ENCODE results near the gene VWA5B1.

The VWA5B1 gene

GRCh38 chr1:20312310-20312709, 21.6 kb downstream of the VWA5B1 start:
- peaks cover 13% of the 10 kb centered on the region for H3K27me3 ChIP-seq (ENCODE audit: control insufficient read depth, insufficient read depth, low read length)
- H3K4me1 ChIP-seq (ENCODE audit: control insufficient read depth, insufficient read depth, low read length), result no peaks in the 10 kb centered on the region
- no peak overlapping the region for H3K9ac ChIP-seq (ENCODE audit: low read depth, low read length)
- no peaks in the 10 kb centered on the region for H3K36me3 ChIP-seq (ENCODE audit: insufficient read depth, low read length)
- H3K9me3 ChIP-seq (replicated peaks; ENCODE audit: low read length), result no peaks in the 10 kb centered on the region
- H3K4me2 ChIP-seq (ENCODE audit: low read length), result no peak overlapping the region
- H3K4me3 ChIP-seq (ENCODE audit: low read length), result no peak overlapping the region

DNA sequence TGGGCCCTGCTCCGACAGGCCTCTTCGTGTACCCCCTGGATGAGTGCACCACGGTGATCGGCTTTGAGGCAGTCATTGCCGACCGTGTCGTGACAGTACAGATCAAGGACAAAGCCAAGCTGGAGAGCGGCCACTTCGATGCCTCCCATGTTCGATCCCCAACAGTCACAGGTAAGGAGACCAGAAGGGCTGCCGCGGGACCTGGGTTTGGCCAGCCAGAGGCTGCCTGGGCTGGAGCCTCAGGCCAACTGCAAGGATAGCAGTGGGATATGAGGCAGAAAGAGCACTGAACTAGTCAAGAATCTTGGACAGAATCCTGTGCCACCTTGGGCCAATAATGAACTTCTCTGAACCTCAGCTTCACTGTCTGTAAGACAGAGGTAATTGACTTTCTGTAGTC, 22.1 kb downstream of the VWA5B1 start:
- no peaks in the 10 kb centered on the region for H3K9me3 ChIP-seq (replicated peaks; ENCODE audit: low read length)
- no peak overlapping the region for H3K9ac ChIP-seq (ENCODE audit: low read depth, low read length)
- H3K4me2 ChIP-seq (ENCODE audit: low read length), result no peak overlapping the region
- no peak overlapping the region for H3K4me3 ChIP-seq (ENCODE audit: low read length)
- no peaks in the 10 kb centered on the region for H3K36me3 ChIP-seq (ENCODE audit: insufficient read depth, low read length)
- peaks cover 13% of the 10 kb centered on the region for H3K27me3 ChIP-seq (ENCODE audit: control insufficient read depth, insufficient read depth, low read length)
- no peaks in the 10 kb centered on the region for H3K4me1 ChIP-seq (ENCODE audit: control insufficient read depth, insufficient read depth, low read length)

- H3K4me3 ChIP-seq (ENCODE audit: low read length), result no peak overlapping the region
- no peaks in the 10 kb centered on the region for H3K4me1 ChIP-seq (ENCODE audit: control insufficient read depth, insufficient read depth, low read length)
- no peaks in the 10 kb centered on the region for H3K9me3 ChIP-seq (replicated peaks; ENCODE audit: low read length)
- H3K4me2 ChIP-seq (ENCODE audit: low read length), result no peak overlapping the region
- no peaks in the 10 kb centered on the region for H3K36me3 ChIP-seq (ENCODE audit: insufficient read depth, low read length)
- peaks cover 34% of the 10 kb centered on the region for H3K27me3 ChIP-seq (ENCODE audit: control insufficient read depth, insufficient read depth, low read length)
- no peak overlapping the region for H3K9ac ChIP-seq (ENCODE audit: low read depth, low read length)
Measured at GRCh38 chr1:20317471-20317870, 26.8 kb downstream of the VWA5B1 start.

GRCh38 chr1:20318521-20318920, 27.8 kb downstream of the VWA5B1 start:
- peaks cover 43% of the 10 kb centered on the region for H3K27me3 ChIP-seq (ENCODE audit: control insufficient read depth, insufficient read depth, low read length)

DNA sequence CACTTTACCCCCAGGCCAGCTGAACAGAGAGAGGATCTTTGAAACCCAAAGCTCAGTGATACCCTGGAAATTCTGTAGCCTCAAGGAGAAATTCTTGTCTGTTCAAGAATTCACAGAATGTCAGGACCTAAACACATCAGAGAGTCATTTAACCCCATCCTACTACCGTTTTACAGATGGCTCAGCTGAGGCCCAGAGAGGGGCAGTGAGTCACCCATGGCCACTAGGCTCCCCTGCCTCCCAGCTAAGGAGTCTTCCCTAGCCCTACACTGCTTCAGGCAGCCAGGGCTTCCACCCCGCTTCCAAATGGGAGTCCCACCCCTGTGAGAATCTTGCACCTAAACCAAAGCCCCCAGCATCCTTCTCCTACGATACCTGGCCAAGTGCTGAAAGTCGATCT, 28.3 kb downstream of the VWA5B1 start:
- H3K4me2 ChIP-seq (ENCODE audit: low read length), result no peak overlapping the region
- peaks cover 46% of the 10 kb centered on the region for H3K27me3 ChIP-seq (ENCODE audit: control insufficient read depth, insufficient read depth, low read length)
- no peak overlapping the region for H3K4me3 ChIP-seq (ENCODE audit: low read length)
- no peaks in the 10 kb centered on the region for H3K9me3 ChIP-seq (replicated peaks; ENCODE audit: low read length)
- no peaks in the 10 kb centered on the region for H3K36me3 ChIP-seq (ENCODE audit: insufficient read depth, low read length)
- H3K4me1 ChIP-seq (ENCODE audit: control insufficient read depth, insufficient read depth, low read length), result no peaks in the 10 kb centered on the region
- no peak overlapping the region for H3K9ac ChIP-seq (ENCODE audit: low read depth, low read length)

More at GRCh38 chr1:20318521-20318920, 27.8 kb downstream of the VWA5B1 start:
- no peaks in the 10 kb centered on the region for H3K4me1 ChIP-seq (ENCODE audit: control insufficient read depth, insufficient read depth, low read length)
- H3K9ac ChIP-seq (ENCODE audit: low read depth, low read length), result no peak overlapping the region
- H3K9me3 ChIP-seq (replicated peaks; ENCODE audit: low read length), result no peaks in the 10 kb centered on the region
- no peak overlapping the region for H3K4me2 ChIP-seq (ENCODE audit: low read length)
- H3K4me3 ChIP-seq (ENCODE audit: low read length), result no peak overlapping the region
- H3K36me3 ChIP-seq (ENCODE audit: insufficient read depth, low read length), result no peaks in the 10 kb centered on the region

DNA sequence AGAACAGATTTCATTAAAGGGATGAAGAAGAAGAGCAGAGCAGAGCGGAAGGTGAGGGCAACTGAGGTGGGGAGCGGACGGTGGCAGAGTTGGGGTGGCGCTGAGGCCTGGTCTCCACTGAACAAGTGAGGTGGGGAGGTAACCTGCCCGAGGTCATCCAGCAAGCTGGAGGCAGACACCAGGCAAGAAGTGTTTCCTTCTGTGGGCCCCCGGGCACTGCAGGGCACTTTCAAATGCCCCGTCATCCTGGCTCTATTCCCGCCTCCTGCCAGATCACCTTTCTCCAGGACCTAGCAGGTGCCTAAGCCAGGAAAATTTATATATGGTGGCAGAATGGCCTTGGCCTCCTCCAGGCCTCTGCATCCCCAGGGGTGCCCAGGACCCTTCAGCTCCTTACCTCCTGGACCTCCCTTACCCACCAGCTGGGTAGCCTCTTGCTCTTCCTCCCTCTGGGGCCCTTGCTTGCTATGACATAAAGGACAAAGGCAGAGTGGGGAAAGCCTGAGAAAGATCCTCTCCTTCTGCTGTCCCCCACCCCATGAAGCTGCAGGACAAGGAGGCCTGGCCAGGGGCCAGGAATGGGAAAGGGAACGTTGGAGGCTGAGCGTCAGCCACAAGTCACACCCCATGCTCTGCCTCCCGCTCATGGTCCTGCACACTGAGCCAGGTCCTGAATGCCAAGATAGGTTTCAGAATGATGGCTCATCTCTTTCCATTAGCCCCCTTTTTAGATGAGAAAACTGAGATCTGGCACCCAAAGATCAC, 29.0 kb downstream of the VWA5B1 start:
- H3K27me3 ChIP-seq (ENCODE audit: control insufficient read depth, insufficient read depth, low read length), result peaks cover 47% of the 10 kb centered on the region
- H3K4me2 ChIP-seq (ENCODE audit: low read length), result no peak overlapping the region
- no peaks in the 10 kb centered on the region for H3K36me3 ChIP-seq (ENCODE audit: insufficient read depth, low read length)

GRCh38 chr1:20320704-20321103, 30.0 kb downstream of the VWA5B1 start:
- H3K4me3 ChIP-seq (ENCODE audit: low read length), result no peak overlapping the region
- no peaks in the 10 kb centered on the region for H3K36me3 ChIP-seq (ENCODE audit: insufficient read depth, low read length)
- H3K4me2 ChIP-seq (ENCODE audit: low read length), result no peak overlapping the region
- H3K9ac ChIP-seq (ENCODE audit: low read depth, low read length), result no peak overlapping the region
- H3K9me3 ChIP-seq (replicated peaks; ENCODE audit: low read length), result no peaks in the 10 kb centered on the region
- no peaks in the 10 kb centered on the region for H3K4me1 ChIP-seq (ENCODE audit: control insufficient read depth, insufficient read depth, low read length)
- peaks cover 55% of the 10 kb centered on the region for H3K27me3 ChIP-seq (ENCODE audit: control insufficient read depth, insufficient read depth, low read length)

More for the DNA sequence above, 29.0 kb downstream of the VWA5B1 start:
- Histone ChIP-seq H3K9me3 (replicated peaks; ENCODE audit: low read length) (no peaks in the 10 kb centered on the region), H3K9ac (ENCODE audit: low read depth, low read length) (no peak overlapping the region), H3K4me3 (ENCODE audit: low read length) (no peak overlapping the region), H3K4me1 (ENCODE audit: control insufficient read depth, insufficient read depth, low read length) (no peaks in the 10 kb centered on the region)

DNA sequence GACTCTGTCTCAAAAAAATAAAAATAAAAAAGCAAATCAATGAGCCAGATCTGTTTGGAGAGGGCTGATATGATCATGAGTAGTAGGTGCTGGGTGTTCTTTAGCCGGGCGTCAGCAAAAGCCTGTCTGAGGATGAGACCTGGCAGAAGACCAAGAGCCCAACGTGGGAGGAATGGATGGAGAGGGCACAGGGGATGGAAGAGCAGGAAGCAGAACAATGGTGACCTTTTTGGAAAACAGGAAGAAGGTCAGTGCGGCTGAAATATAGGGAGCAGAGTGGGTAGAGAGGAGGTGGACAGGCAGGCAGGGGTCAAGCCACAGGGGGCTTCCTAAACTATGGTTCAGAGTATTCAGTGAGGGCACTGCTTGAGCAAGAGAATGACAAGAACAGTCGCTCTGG, 30.9 kb downstream of the VWA5B1 start:
- H3K4me2 ChIP-seq (ENCODE audit: low read length), result no peak overlapping the region
- H3K9me3 ChIP-seq (replicated peaks; ENCODE audit: low read length), result no peaks in the 10 kb centered on the region
- H3K9ac ChIP-seq (ENCODE audit: low read depth, low read length), result no peak overlapping the region
- no peaks in the 10 kb centered on the region for H3K36me3 ChIP-seq (ENCODE audit: insufficient read depth, low read length)
- no peak overlapping the region for H3K4me3 ChIP-seq (ENCODE audit: low read length)
- H3K27me3 ChIP-seq (ENCODE audit: control insufficient read depth, insufficient read depth, low read length), result peaks cover 58% of the 10 kb centered on the region
- no peaks in the 10 kb centered on the region for H3K4me1 ChIP-seq (ENCODE audit: control insufficient read depth, insufficient read depth, low read length)

- no peaks in the 10 kb centered on the region for H3K9me3 ChIP-seq (replicated peaks; ENCODE audit: low read length)
- H3K4me1 ChIP-seq (ENCODE audit: control insufficient read depth, insufficient read depth, low read length), result no peaks in the 10 kb centered on the region
- H3K4me2 ChIP-seq (ENCODE audit: low read length), result no peak overlapping the region
- H3K4me3 ChIP-seq (ENCODE audit: low read length), result no peak overlapping the region
- H3K9ac ChIP-seq (ENCODE audit: low read depth, low read length), result no peak overlapping the region
- H3K36me3 ChIP-seq (ENCODE audit: insufficient read depth, low read length), result no peaks in the 10 kb centered on the region
- H3K27me3 ChIP-seq (ENCODE audit: control insufficient read depth, insufficient read depth, low read length), result peaks cover 63% of the 10 kb centered on the region
Measured at GRCh38 chr1:20322081-20322824, 31.6 kb downstream of the VWA5B1 start.

DNA sequence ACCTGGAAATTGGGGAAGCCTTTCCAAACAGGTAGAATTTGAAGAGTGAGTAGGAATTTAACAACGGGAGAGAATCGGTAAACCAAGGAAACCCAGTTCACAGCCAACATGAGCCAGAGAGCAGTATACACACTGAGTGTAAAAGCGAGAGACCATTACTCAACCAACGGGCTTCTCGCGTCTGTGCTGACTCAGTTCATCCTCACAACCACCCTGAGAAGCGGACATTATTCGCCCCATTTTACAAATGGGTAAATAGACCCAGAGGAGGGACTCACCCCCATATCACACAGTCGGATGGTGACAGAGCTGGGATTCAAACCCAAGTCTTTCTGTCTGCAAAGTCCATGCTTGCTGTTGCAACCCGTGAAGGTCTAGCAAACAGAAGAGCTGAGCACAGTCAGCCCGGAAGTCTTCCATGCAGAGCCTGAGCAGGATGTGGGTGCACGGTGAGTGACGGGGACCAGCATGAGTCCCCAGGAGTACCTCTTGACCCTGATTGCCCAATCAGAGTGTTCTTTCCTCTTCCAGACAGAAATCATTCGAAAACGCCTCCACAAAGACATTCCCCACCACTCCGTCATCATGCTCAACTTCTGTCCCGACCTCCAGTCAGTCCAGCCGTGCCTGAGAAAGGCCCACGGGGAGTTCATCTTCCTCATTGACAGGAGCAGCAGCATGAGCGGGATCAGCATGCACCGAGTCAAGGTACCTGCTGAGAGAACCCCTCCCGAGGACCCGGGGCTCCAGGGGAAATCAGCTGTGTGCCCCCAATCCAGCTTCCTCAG, 32.3 kb downstream of the VWA5B1 start:
- Histone ChIP-seq H3K9me3 (replicated peaks; ENCODE audit: low read length) (no peaks in the 10 kb centered on the region), H3K4me1 (ENCODE audit: control insufficient read depth, insufficient read depth, low read length) (no peaks in the 10 kb centered on the region), H3K27me3 (ENCODE audit: control insufficient read depth, insufficient read depth, low read length) (peaks cover 70% of the 10 kb centered on the region), H3K4me2 (ENCODE audit: low read length) (no peak overlapping the region), H3K9ac (ENCODE audit: low read depth, low read length) (no peak overlapping the region), H3K36me3 (ENCODE audit: insufficient read depth, low read length) (no peaks in the 10 kb centered on the region), H3K4me3 (ENCODE audit: low read length) (no peak overlapping the region)

DNA sequence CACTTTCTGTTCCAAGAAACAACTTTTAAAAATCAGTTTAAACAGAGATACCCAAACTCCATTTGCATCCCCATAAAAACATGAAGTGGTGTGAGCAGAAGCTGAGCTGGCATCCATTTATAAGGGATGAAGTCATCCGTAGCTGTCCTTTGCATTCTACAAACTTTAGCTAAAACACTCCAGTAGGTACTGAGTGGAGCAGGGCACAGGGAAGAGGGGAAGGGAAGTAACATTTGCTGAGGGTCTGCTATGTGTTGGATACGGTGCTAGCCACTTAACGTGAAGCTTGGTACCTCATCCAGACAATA, 32.9 kb downstream of the VWA5B1 start:
- Histone ChIP-seq H3K27me3 (ENCODE audit: control insufficient read depth, insufficient read depth, low read length) (peaks cover 75% of the 10 kb centered on the region), H3K4me3 (ENCODE audit: low read length) (no peak overlapping the region)

More for the DNA sequence above, 32.9 kb downstream of the VWA5B1 start:
- H3K9ac ChIP-seq (ENCODE audit: low read depth, low read length), result no peak overlapping the region
- H3K9me3 ChIP-seq (replicated peaks; ENCODE audit: low read length), result no peaks in the 10 kb centered on the region
- H3K4me2 ChIP-seq (ENCODE audit: low read length), result no peak overlapping the region
- no peaks in the 10 kb centered on the region for H3K36me3 ChIP-seq (ENCODE audit: insufficient read depth, low read length)
- H3K4me1 ChIP-seq (ENCODE audit: control insufficient read depth, insufficient read depth, low read length), result no peaks in the 10 kb centered on the region
